Right lobe of liver (tissue), 6 donors: ENCODE measurements around the gene LRRC15. TPM values are rescaled to one million over a fixed set of nuclear protein-coding genes. Genes with fewer than 3 reads are reported as not detected.

Experiments used
- ATAC-seq, 4 donors: fragments of 200-7000 bp; cut with Tn5 transposase; one replicate each; pipeline ENCODE4 v1.9.1; 2020; ENCODE audit warnings: mild to moderate bottlenecking in 4 of 4, moderate library complexity in 4 of 4
- DNase-seq, 3 donors: peaks; one replicate each; pipeline ENCODE4 v3.0.0-alpha.2; 2020
- H3K27ac ChIP-seq, 3 donors: fragments of 200-600 bp; one replicate each; pipeline ENCODE4 v1.8.0; 2022
- H3K27me3 ChIP-seq, 2 donors: fragments of 200-600 bp; one replicate each; pipeline ENCODE4 v1.8.0; 2022
- H3K36me3 ChIP-seq, 4 donors: fragments of 200-600 bp; sonication (generic) in 1 of 4; one replicate each; pipeline versions ENCODE4 v1.5.1 to v1.8.0; 2017 to 2022; ENCODE audit warnings: control low read depth in 1 of 4
- H3K4me1 ChIP-seq, 4 donors: fragments of 200-600 bp; sonication (generic) in 1 of 4; one replicate each; pipeline versions ENCODE4 v1.5.1 to v1.8.0; 2017 to 2022; ENCODE audit warnings: control low read depth in 1 of 4
- H3K4me3 ChIP-seq, 3 donors: fragments of 200-600 bp; one replicate each; pipeline ENCODE4 v1.8.0; 2022
- H3K9me3 ChIP-seq, 4 donors: fragments of 200-600 bp; sonication (generic) in 1 of 4; one replicate each; pipeline versions ENCODE4 v1.5.1 to v1.8.0; 2017 to 2022; ENCODE audit warnings: control low read depth in 1 of 4
- POLR2A ChIP-seq: fragments of 450-650 bp; IDR thresholded peaks from one replicate; pipeline ENCODE4 v1.6.1; 2017; ENCODE audit warnings: antibody characterized with exemption, mild to moderate bottlenecking
- WGBS: methylation state at CpG from one replicate; pipeline ENCODE4 v1.1.6; 2018; ENCODE audit warnings: low coverage, low lambda C conversion rate; ENCODE audit not compliant: insufficient coverage; ENCODE audit errors: missing lambda C conversion rate; 5-methylcytosine and 5-hydroxymethylcytosine counted together
- intact Hi-C, 2 donors: fragments of 100-400 bp; cut with DNase I; formaldehyde crosslinking; loops; one replicate each; pipeline versions ENCODE4 v1.11.2 to v1.14.1; 2022
- total RNA-seq, 6 experiments: library from RNA; depleted of rRNA in 2 of 6; stranded (reverse); fragments of >200 nt in 2 of 6; fragmentation: NEBNext Ultra II Directional in 3 of 6; extraction: Animal tissue kit (Norgen Biotek cat#: 25700) in 3 of 6; gene quantifications; one replicate each; pipeline versions ENCODE4 v1.1.0 to v1.2.4, GENCODE V29; 2016 to 2023
- TF ChIP-seq, protein P1 (sequence below), 4 donors: fragments of 200-600 bp in 3 of 4; fragments of 450-650 bp in 1 of 4; IDR thresholded peaks; one replicate each; pipeline versions ENCODE4 v1.5.1 to v1.8.0; 2016 to 2022; ENCODE audit warnings: antibody characterized with exemption in 4 of 4, mild to moderate bottlenecking in 2 of 4
- donor health status: DM: no; HTN: yes; CAD: no.
- donor health status: DM: no; HTN: no; CAD: no.
- donor health status: DM: no; HTN: no; CAD: no.
- donor health status: DM: no; HTN: yes; CAD: no.
- donor health status: DM: no; HTN: yes; CAD: no.

Gene LRRC15
- total RNA-seq, 6 experiments from 2014 or later = 0.07 to 0.37 (median 0.09) TPM; not detected in 1

- no peak overlapping the region for H3K4me3 ChIP-seq
- peak overlapping the region in 1 of 3 donors; percentile 8 for H3K27ac ChIP-seq
- WGBS = 59% methylated on average over 3 of the region's 5 CpGs
- no peak for DNase-seq
- no peaks in the 10 kb centered on the region for H3K9me3 ChIP-seq
- peaks cover 0 to 13% (median 4%) of the 10 kb centered on the region in 4 donors for H3K36me3 ChIP-seq
- no peaks in the 10 kb centered on the region for H3K27me3 ChIP-seq
- intact Hi-C loops = no loop called here
- peak in 1 of 4 donors; percentile 13 for ATAC-seq
- peaks cover 0 to 15% (median 0%) of the 10 kb centered on the region in 4 donors for H3K4me1 ChIP-seq
- TF ChIP-seq, protein P1, sequence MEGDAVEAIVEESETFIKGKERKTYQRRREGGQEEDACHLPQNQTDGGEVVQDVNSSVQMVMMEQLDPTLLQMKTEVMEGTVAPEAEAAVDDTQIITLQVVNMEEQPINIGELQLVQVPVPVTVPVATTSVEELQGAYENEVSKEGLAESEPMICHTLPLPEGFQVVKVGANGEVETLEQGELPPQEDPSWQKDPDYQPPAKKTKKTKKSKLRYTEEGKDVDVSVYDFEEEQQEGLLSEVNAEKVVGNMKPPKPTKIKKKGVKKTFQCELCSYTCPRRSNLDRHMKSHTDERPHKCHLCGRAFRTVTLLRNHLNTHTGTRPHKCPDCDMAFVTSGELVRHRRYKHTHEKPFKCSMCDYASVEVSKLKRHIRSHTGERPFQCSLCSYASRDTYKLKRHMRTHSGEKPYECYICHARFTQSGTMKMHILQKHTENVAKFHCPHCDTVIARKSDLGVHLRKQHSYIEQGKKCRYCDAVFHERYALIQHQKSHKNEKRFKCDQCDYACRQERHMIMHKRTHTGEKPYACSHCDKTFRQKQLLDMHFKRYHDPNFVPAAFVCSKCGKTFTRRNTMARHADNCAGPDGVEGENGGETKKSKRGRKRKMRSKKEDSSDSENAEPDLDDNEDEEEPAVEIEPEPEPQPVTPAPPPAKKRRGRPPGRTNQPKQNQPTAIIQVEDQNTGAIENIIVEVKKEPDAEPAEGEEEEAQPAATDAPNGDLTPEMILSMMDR (IDR thresholded peaks at IDR 0.05) = no peak
- no peak for TF ChIP-seq POLR2A
Measured at GRCh38 chr3:194346621-194347020, 22.9 kb downstream of the LRRC15 start.

DNA sequence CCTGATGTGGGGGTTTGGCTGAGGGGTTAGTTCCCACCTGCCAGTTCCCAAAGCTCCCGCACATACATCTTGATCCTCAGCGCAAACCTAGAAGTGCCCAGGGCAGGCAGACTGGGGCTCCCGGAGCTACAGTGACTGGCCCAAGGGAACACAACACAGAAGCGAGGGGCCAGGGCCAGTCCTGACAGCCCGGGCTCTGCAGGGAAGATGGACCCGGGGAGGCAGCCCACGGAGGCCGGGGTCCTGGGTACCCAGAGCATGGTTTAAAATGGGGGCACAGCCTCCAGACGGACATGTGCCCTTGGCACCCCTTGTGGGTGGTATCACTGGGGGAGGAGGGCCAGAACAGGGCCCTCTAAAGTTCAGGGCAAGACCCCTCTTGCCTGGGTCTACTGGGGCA, 23.5 kb downstream of the LRRC15 start:
- ATAC-seq (no peak), DNase-seq (no peak)
- 75% methylated on average over 2 of the region's 9 CpGs for WGBS
- no peaks in the 10 kb centered on the region for H3K27me3 ChIP-seq
- TF ChIP-seq POLR2A = no peak
- TF ChIP-seq, protein P1 (IDR thresholded peaks at IDR 0.05) = no peak
- no peak overlapping the region for H3K27ac ChIP-seq
- H3K4me3 ChIP-seq = no peak overlapping the region
- intact Hi-C loops = no loop called here
- peaks cover 0 to 15% (median 0%) of the 10 kb centered on the region in 4 donors for H3K4me1 ChIP-seq
- H3K9me3 ChIP-seq = no peaks in the 10 kb centered on the region
- peaks cover 0 to 19% (median 7%) of the 10 kb centered on the region in 4 donors for H3K36me3 ChIP-seq

DNA sequence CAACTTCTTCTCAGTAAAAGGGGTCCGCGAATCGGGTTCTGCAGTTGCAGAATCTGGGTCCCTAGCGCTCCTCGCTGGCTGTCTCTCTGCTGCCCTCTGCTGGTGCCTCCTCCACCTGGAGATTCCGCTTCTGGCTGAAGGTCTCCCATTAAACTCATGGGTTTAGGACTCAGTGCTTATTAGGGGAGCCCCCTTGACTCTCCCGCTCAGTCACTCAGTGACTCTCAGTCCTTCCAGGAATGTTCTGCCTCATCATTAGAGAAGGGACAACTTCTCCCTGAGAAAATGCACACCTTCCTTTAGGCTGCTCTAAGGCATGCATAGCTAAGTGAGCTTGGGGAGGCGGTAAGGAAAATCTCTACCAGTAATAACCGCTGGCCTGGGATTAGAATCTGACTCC, 25.5 kb downstream of the LRRC15 start:
- TF ChIP-seq, protein P1 (IDR thresholded peaks at IDR 0.05) = peak; percentile 54 to 92 (median 88)
- no peak for TF ChIP-seq POLR2A
- ATAC-seq = peak; percentile 72 to 81 (median 76)
- DNase-seq = peak; percentile 72 to 73 (median 73)
- H3K36me3 ChIP-seq = peaks cover 0 to 26% (median 10%) of the 10 kb centered on the region in 4 donors
- H3K4me3 ChIP-seq = no peak overlapping the region
- intact Hi-C loops = loop anchor here in 1 of 2 donors (5.0 kb wide), 1 partner anchor 63 kb away; no protein-coding TSS in a partner anchor
- peaks cover 0 to 12% (median 0%) of the 10 kb centered on the region in 4 donors for H3K4me1 ChIP-seq
- H3K27me3 ChIP-seq = no peaks in the 10 kb centered on the region
- H3K27ac ChIP-seq = no peak overlapping the region
- no peaks in the 10 kb centered on the region for H3K9me3 ChIP-seq
- WGBS = 40% methylated on average over 9 of the region's 9 CpGs

GRCh38 chr3:194343561-194343893, 26.0 kb downstream of the LRRC15 start:
- no peak overlapping the region for H3K27ac ChIP-seq
- no peaks in the 10 kb centered on the region for H3K9me3 ChIP-seq
- intact Hi-C loops = loop anchor here in 1 of 2 donors (5.0 kb wide), 1 partner anchor 64 kb away; no protein-coding TSS in a partner anchor
- no peaks in the 10 kb centered on the region for H3K27me3 ChIP-seq
- DNase-seq = no peak
- 47% methylated on average over 2 of the region's 2 CpGs for WGBS
- H3K36me3 ChIP-seq = peaks cover 0 to 26% (median 10%) of the 10 kb centered on the region in 4 donors
- no peak for ATAC-seq
- no peak overlapping the region for H3K4me3 ChIP-seq
- H3K4me1 ChIP-seq = peaks cover 0 to 9% (median 0%) of the 10 kb centered on the region in 4 donors
- TF ChIP-seq POLR2A = no peak
- TF ChIP-seq, protein P1 (IDR thresholded peaks at IDR 0.05) = no peak
